Measurements from ENCODE around the gene GIPC1. TPM values are rescaled to one million over a fixed set of nuclear protein-coding genes. Genes with fewer than 3 reads are reported as not detected.
"Not testable (repeated sequence)": the region's sequence is repeated elsewhere in the genome, so short reads cannot be mapped to it uniquely, and the experiment has no call there.

The GIPC1 gene, protein sequence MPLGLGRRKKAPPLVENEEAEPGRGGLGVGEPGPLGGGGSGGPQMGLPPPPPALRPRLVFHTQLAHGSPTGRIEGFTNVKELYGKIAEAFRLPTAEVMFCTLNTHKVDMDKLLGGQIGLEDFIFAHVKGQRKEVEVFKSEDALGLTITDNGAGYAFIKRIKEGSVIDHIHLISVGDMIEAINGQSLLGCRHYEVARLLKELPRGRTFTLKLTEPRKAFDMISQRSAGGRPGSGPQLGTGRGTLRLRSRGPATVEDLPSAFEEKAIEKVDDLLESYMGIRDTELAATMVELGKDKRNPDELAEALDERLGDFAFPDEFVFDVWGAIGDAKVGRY
- total RNA-seq (2014; rRNA removed; shearing (Covaris generic)) = 231 and 243 TPM in 2 replicates
- polyA plus RNA-seq (2015; cell fraction: cytosol; rRNA removed) = 136 and 163 TPM in 2 replicates
- polyA plus RNA-seq (2015; cell fraction: nucleus; rRNA removed) = 101 and 110 TPM in 2 replicates

GRCh38 chr19:14496029-14496833, at the start of gene GIPC1:
TSS of gene GIPC1 (minus strand) at chr19:14496127. CDS start at chr19:14482976, 13,151 bp downstream.
- DNase-seq (ENCODE audit: low read depth) = peak; percentile 98

DNA sequence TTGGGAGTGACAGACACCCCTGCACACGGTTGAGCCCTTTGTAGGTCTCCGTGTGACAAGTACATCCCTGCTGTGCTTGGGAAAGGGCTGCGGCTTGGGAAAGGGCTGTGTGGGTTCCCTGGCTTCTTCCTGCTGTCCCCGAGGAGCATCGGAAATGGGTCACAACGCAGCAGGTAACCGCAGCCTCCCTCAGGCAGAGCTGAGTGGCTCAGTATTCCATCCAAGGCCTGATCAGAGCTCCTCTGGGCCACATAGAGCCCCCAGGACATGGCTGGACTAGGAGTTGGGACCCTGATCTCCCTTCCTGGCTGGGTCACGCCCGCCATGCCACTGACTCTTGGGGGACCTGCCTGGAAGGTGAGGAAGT, 49.8 kb upstream of the GIPC1 start:
- DNase-seq (ENCODE audit: low read depth) = no peak

DNA sequence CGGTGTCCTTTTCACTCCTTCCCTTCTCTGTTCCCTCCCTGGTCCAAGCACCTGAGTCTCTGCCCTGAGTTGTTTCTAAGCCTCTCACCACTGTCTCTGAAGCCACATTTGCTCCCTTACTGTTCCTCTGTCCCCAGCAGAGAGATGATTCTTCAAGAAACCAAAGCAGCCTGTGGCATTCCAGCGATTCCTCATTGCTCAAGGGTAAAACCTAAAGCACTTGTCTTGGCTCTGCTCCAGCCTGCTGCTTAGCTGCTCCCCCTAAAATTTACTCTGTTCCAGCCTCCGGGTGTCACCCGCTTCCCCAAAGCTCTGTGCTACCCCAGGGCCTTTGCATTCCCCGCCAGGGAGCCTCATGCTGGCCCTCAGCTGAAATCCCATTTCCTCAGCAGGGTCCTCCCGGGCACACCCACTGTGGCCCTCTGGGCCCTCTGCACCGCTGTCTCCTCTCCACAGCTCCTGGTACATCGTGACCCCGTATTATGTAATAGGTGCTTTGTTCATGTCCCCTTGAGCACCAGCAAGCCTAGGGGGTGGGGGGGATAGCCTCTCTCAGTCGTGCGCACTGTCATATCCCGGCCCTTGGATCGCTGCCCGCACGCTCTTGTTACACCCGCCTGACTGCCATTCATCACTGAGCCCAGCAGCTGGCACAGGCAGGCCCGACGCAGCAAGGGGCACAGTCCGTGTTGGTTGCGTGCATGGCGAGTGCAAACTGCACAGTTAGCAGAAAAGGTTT, 49.2 kb upstream of the GIPC1 start:
- DNase-seq (ENCODE audit: low read depth) = no peak

DNA sequence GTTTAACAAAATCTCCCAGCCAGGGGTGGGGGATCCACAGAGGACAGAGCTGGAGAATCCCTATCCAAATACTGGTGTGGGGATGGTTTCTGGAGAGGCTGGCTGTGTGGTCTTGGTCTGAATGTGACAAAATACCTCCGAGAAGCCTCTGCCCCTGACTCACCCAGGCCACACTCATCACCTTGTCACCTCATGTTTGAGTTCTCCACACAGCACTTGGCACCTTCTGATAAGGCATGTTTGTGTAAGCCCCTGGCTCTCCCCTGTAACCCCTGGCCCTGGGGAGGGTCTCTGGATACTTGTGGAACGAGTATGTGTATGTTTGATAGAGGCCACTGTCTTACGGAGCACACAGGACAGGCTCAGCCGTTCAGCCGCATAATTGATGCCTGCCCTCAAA, 48.1 kb upstream of the GIPC1 start:
- no peak for DNase-seq (ENCODE audit: low read depth)

DNA sequence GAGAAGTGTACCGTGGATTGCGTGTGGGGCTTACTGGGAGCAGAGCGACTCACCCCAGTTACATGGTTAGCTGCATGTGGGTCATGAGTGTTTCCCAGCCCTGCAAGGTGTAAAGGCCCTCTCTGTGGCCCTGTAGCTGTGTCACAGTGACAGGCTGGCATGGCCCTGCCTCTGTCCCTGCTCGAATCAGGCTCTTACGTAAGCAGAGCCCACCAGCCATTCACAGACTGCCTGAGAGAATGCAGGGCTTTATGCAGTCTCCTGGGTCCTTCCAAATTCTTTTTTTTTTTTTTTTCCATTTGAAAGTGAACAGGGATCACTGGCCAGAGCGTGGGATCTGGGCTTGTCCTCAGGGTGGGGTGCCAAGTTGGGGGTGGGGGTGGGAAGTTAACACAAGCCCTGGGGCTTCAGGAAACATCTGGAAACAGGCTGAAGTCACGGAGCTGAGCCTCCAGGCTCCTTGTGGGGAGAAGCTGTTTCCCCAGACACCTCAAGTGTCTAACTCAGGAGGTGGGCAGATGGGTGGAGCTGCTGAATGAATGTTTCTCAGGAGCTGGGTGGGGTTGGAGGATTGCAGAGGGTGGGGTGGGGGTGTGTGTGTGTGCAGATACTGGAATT, 46.9 kb upstream of the GIPC1 start:
- DNase-seq (ENCODE audit: low read depth) = no peak

GRCh38 chr19:14541979-14542378, 46.1 kb upstream of the GIPC1 start:
- DNase-seq (ENCODE audit: low read depth) = not testable (repeated sequence)

DNA sequence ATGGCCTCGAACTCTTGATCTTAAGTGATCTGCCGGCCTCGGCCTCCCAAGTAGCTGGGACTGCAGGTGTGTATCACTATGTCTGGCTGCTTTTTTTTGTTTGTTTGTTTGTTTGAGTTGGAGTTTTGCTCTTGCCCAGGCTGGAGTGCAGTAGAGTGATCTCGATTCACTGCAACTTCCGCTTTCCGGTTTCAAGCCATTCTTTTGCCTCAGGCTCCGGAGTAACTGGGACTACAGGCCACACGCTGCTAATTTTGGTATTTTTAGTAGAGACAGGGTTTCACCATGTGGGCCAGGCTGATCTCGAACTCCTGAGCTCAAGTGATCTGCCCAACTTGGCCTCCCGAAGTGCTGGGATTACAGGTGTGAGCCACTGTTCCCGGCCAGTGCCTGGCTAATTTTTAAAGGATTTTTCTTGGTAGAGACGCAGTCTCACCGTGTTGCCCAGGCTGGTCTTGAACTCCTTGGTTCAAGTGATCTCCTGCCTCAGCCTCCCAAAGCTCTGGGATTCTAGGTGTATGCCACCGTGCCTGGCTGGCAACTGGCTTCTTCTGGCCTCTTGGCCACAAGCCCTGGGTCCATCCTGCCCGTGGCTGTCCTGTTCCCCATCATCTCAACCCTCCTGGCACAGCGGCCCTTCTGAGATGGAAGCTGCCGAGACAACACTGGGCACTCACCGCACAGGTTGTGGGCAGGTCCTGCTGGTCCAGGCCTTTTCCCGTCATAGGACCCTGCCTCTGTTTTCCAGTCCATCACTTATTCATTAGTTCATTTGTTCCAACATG, 45.0 kb upstream of the GIPC1 start:
- DNase-seq (ENCODE audit: low read depth) = no peak

- no peak for DNase-seq (ENCODE audit: low read depth)
Observed at GRCh38 chr19:14536926-14537692, 41.2 kb upstream of the GIPC1 start.

GRCh38 chr19:14533450-14533849, 37.5 kb upstream of the GIPC1 start:
- DNase-seq (ENCODE audit: low read depth) = no peak

- DNase-seq (ENCODE audit: low read depth) = no peak
Observed at GRCh38 chr19:14530506-14530905, 34.6 kb upstream of the GIPC1 start.

DNA sequence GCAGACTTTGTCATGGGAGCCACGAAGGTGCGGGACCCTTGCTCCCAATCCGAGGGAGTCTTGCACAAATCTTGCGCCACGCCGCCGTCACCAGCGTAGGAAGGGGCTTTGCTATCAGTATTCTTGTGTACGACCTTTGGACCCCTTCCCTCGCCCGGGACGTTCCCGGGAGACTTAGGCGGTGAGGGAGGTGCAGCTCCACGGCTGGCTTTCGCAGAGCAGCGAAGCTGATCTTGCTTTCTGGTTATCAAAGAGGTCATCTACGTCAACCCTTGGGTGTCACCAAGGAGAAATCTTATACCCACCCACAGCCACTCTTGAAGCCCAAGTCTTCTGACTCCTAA, 34.0 kb upstream of the GIPC1 start:
- DNase-seq (ENCODE audit: low read depth) = no peak

- DNase-seq (ENCODE audit: low read depth) = peak; percentile 100
Observed at GRCh38 chr19:14529254-14530004, 33.5 kb upstream of the GIPC1 start, which contains the start of gene TECR. TSS of gene TECR (plus strand) at chr19:14529594. CDS start at chr19:14529697, 103 bp downstream.

DNA sequence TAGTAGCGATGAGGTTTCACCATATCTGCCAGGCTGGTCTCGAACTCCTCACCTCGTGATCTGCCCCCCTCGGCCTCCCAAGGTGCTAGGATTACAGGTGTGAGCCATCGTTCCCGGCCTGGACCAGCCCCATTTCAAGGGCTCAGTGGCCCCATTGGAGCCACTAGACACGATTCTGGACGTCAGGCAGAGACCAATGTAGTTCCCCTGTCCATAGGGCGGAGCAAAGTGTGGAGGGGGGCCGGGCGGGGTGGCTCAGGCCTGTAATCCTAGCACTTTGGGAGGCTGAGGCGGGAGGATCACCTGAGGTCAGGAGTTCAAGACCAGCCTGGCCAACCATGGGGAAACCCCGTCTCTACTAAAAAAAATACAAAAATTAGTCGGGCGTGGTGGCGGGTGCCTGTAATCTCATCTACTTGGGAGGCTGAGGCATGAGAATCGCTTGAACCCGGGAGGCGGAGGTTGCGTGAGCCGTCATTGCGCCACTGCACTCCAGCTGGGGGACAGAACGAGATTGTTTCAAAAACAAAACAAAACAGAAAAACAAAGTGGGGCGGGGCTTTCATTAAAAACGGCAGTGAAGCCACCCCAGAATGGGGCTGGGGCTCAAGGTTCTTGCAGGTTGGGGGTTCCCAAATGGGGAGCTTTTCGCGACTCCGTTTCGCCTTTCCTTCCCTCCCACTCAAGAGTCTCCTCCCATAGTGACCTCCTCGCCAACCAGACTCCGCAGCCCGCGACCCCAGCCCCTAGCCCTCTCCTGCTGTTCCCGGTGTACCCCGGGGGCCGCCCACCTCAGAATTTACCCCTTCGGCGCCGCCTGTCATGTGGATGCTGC, 32.7 kb upstream of the GIPC1 start:
- DNase-seq (ENCODE audit: low read depth) = no peak

- DNase-seq (ENCODE audit: low read depth) = no peak
Observed at GRCh38 chr19:14526423-14526822, 30.5 kb upstream of the GIPC1 start.

DNA sequence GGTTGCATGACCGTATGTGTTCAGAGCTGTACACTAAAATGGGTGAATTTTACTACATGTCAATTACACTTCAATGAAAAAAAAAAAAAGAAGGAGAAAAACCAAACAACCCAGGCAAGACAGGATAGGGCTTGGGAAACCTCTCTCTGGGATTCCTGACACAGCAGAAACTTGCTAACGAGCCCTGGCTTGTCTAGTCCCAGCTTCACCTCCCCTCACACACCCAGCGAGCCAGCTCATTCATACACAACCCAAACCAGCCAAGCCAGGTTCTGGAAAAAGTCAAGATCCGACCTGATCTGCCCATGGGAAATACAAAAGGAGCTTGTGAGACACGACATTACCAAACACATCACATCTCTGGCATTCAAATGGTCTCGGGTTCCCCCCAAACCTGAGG, 29.8 kb upstream of the GIPC1 start:
- no peak for DNase-seq (ENCODE audit: low read depth)

DNA sequence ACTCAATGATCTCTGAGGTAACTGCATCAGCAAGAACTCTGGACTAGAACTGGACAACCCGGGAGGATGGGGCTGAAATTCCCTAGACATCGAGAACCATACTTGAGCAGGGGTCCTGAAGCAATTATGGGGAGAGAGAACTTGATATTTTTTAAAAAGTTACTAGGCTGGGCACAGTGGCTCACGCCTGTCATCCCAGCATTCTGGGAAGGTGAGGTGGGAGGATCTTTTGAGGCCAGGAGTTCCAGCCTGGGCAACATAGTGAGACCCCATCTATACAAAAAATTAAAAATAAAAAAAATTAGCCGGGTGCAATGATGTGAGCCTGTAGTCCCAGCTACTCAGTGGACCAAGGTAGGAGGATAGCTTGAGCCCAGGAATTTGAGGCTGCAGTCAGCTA, 24.6 kb upstream of the GIPC1 start:
- no peak for DNase-seq (ENCODE audit: low read depth)

- peak; percentile 100 for DNase-seq (ENCODE audit: low read depth)
Observed at GRCh38 chr19:14519860-14520407, 24.0 kb upstream of the GIPC1 start.

Measured in HT1080 (cell line).